HG03064 (cell line): Measurements from ENCODE around the gene DUSP10.

Experiments
- ATAC-seq: cut with Tn5 transposase; IDR thresholded peaks from one replicate; pipeline ENCODE4 v1.9.1; 2021; ENCODE audit warnings: low read depth; ENCODE audit not compliant: unreplicated experiment

The DUSP10 gene

GRCh38 chr1:221664253-221664652 is 77.6 kb downstream of the DUSP10 start:
- no peak for ATAC-seq

GRCh38 chr1:221663321-221663720 is 78.6 kb downstream of the DUSP10 start:
- ATAC-seq = no peak

GRCh38 chr1:221655766-221656305 is 86.1 kb downstream of the DUSP10 start:
- ATAC-seq = no peak
